Ectodermal cell (in vitro differentiated cells): ENCODE data around the gene BBX.
A peak's percentile ranks its signal among the peaks of the same experiment; 100 is the strongest.

Experiments used
- H3K27ac ChIP-seq: 2 replicates; pipeline ENCODE4 v1.7.0; 2013; ENCODE audit warnings: mild to moderate bottlenecking, low read depth, low read length; ENCODE audit not compliant: insufficient read depth, poor library complexity, severe bottlenecking
- H3K27me3 ChIP-seq: 2 replicates; pipeline ENCODE4 v1.7.0; 2013; ENCODE audit warnings: mild to moderate bottlenecking, low read length; ENCODE audit not compliant: insufficient read depth, control insufficient read depth, poor library complexity, severe bottlenecking
- H3K36me3 ChIP-seq: one replicate; pipeline ENCODE4 v1.7.0; 2013; ENCODE audit warnings: low read length; ENCODE audit not compliant: control insufficient read depth, insufficient read depth
- H3K4me1 ChIP-seq: one replicate; pipeline ENCODE4 v1.7.0; 2013; ENCODE audit warnings: low read length; ENCODE audit not compliant: control insufficient read depth, insufficient read depth
- H3K4me3 ChIP-seq: 2 replicates; pipeline ENCODE4 v1.7.0; 2013; ENCODE audit warnings: low read depth, low read length, control low read depth; ENCODE audit not compliant: insufficient read depth
- H3K9me3 ChIP-seq: 2 replicates; pipeline ENCODE4 v1.7.0; 2013; ENCODE audit warnings: mild to moderate bottlenecking, low read length, moderate library complexity; ENCODE audit not compliant: control insufficient read depth
- WGBS, 2 experiments: methylation state at CpG; one replicate each; pipeline ENCODE4 v1.1.7; 2013; ENCODE audit warnings: missing lambda C conversion rate in 2 of 2; 5-methylcytosine and 5-hydroxymethylcytosine counted together

The BBX gene

GRCh38 chr3:107514453-107514852 is 8.3 kb upstream of the BBX start:
- no peaks in the 10 kb centered on the region for H3K4me1 ChIP-seq
- H3K36me3 ChIP-seq = no peaks in the 10 kb centered on the region
- H3K27me3 ChIP-seq = no peaks in the 10 kb centered on the region
- no peak overlapping the region for H3K27ac ChIP-seq
- 88% methylated on average over 1 of the region's 1 CpG; no CpG with 5 or more reads in 1 of the 2 experiments for WGBS, 2 experiments
- H3K4me3 ChIP-seq = no peak overlapping the region
- no peaks in the 10 kb centered on the region for H3K9me3 ChIP-seq

DNA sequence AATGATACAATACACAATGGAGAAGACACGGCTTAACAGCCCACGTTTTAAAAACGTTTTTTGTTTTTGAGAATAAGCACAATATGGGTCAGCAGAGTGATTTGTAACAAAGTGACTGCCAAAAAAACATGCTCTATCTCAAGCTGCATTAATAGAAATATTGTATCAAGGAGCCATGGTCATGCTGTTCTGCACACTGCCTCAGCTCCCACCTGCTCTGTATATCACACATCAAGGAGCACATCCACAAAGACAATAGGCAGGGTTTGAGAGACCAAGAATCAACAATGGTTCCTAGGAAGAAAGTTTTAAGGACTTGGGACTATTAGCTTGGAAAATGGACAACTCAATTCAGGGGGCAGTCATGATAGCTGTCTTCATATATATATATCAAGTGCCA is 6.3 kb upstream of the BBX start:
- H3K36me3 ChIP-seq = no peaks in the 10 kb centered on the region
- H3K27me3 ChIP-seq = no peaks in the 10 kb centered on the region
- H3K4me3 ChIP-seq = no peak overlapping the region
- WGBS, 2 experiments = 86 to 89% methylated on average over 3 of the region's 3 CpGs
- no peak overlapping the region for H3K27ac ChIP-seq
- no peaks in the 10 kb centered on the region for H3K9me3 ChIP-seq
- H3K4me1 ChIP-seq = no peaks in the 10 kb centered on the region

DNA sequence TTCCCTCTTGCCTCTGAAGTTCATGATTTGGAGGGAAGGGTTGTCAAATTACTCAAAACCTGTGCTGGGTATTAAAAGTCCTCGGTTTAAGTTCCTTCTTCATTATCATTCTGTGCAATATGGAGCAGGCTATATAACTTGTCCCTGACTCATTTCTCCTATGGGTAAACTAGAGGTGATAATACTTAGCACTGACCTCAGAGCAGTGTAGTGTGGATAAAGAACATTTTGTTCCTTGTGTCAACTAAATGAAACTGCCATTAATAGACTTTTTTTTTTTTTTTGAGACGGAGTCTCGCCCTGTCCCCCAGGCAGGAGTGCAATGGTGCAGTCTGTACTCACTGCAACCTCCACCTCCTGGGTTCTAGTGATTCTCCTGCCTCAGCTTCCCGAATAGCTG is 2.2 kb upstream of the BBX start:
- 91 to 94% methylated on average over 4 of the region's 4 CpGs for WGBS, 2 experiments
- H3K4me3 ChIP-seq = no peak overlapping the region

DNA sequence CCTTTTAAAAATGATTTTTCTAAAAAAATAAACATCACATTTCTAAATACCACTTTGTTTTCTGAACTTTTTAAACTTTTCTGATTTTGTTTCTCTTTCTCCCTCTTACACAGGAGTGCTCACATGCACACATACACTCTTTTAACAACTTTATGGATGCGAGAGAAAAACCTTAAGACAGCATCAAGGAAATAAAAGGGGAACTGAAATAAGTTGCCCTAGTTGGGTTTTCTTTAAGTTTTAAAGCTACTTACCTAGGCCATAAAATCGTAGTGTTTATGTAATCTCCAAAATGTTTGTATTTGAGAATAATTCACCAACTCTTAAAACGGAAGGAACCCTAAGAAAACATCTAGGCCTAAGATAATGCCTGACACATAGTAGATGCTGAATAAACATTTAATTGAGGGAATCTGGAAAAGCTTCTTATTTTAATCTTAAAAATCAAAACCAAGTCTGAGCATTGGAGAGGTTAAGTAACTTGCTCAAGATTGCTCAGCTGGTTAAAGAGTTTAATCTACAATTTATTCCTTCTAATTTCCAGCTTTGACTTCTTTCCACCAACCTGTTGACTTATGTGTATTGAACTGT is 1.2 kb upstream of the BBX start:
- 89 to 94% methylated on average over 1 to 3 of the region's 3 CpGs for WGBS, 2 experiments
- Histone ChIP-seq H3K4me1 (peaks cover 6% of the 10 kb centered on the region), H3K9me3 (no peaks in the 10 kb centered on the region)

More for the DNA sequence above, 2.2 kb upstream of the BBX start:
- H3K27me3 ChIP-seq = no peaks in the 10 kb centered on the region
- H3K36me3 ChIP-seq = no peaks in the 10 kb centered on the region
- no peaks in the 10 kb centered on the region for H3K4me1 ChIP-seq
- H3K9me3 ChIP-seq = no peaks in the 10 kb centered on the region
- no peak overlapping the region for H3K27ac ChIP-seq

DNA sequence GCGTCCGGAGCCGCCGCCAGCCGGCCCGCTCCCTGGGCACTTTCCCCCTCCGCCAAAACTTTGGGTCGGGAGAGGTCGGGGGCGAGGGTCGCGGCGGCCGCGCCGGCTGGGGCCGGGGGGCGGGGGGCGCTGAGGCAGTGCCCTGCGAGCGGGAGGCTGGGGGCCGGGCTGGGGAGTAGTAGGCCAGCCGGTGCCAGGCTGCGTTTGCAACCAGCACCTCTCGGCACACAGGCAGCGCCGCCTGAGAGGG is 452 bp downstream of the BBX start:
- H3K27me3 ChIP-seq = no peaks in the 10 kb centered on the region
- H3K27ac ChIP-seq = peak overlapping the region; percentile 84
- no peaks in the 10 kb centered on the region for H3K9me3 ChIP-seq
- WGBS, 2 experiments = 0% methylated on average over 27 of the region's 27 CpGs
- peak overlapping the region; percentile 87 for H3K4me3 ChIP-seq
- H3K4me1 ChIP-seq = peaks cover 6% of the 10 kb centered on the region
- no peaks in the 10 kb centered on the region for H3K36me3 ChIP-seq

More for the DNA sequence above, 1.2 kb upstream of the BBX start:
- Histone ChIP-seq H3K4me3 (no peak overlapping the region), H3K27me3 (no peaks in the 10 kb centered on the region), H3K27ac (no peak overlapping the region), H3K36me3 (no peaks in the 10 kb centered on the region)

DNA sequence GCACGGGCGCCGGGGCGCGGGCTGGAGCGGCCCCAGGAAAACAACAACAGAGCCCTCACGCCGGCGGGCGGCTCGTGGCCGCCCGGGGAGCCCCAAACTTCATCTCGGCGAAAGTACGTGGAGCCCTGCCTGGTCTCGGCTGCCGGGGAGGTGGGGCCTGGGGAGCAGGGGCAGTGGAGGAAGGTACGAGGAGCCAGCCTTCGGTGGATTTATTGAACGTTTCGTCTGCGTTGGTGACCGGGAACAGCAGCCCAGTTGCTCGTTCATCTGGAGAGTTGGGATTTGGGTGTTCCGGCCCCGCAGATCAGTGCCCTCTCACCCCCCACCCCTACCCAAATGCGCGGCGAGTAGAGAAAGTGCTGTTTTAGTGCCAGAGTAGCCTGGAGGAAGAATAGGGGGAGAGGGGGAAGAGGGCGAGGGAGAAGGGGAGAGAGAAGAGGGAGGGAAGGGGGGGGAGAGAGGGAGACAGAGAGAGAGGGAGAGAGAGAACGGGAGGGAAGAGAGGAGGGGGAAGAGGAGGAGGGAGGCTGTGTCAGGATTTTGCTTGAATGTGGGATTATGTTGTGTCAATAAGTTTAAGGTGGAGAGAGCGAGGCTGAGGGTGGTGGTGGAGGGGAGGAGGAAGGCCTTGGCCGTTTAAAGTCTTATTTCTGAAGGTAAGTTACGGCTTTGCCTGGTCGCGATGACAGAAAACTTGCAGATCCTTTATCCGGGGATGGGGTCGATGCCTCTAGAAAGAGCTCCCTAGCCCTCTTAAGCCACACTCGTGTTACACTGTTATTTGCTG is 970 bp downstream of the BBX start:
- 0 to 1% methylated on average over 35 to 40 of the region's 40 CpGs for WGBS, 2 experiments
- Histone ChIP-seq H3K27me3 (no peaks in the 10 kb centered on the region), H3K27ac (peak overlapping the region; percentile 84), H3K36me3 (no peaks in the 10 kb centered on the region), H3K4me1 (peaks cover 6% of the 10 kb centered on the region), H3K9me3 (no peaks in the 10 kb centered on the region), H3K4me3 (peak overlapping the region; percentile 87)

- Histone ChIP-seq H3K4me3 (peak overlapping the region; percentile 87), H3K9me3 (no peaks in the 10 kb centered on the region), H3K27me3 (no peaks in the 10 kb centered on the region), H3K27ac (no peak overlapping the region), H3K36me3 (peaks cover 3% of the 10 kb centered on the region), H3K4me1 (peaks cover 6% of the 10 kb centered on the region)
- WGBS, 2 experiments = 1% methylated on average over 14 of the region's 18 CpGs
These were observed 1.6 kb downstream of the BBX start for GRCh38 chr3:107524326-107524840.

- peaks cover 4% of the 10 kb centered on the region for H3K36me3 ChIP-seq
These were observed 2.3 kb downstream of the BBX start for GRCh38 chr3:107524841-107525643.

GRCh38 chr3:107525644-107526305 is 3.0 kb downstream of the BBX start:
- peaks cover 4% of the 10 kb centered on the region for H3K36me3 ChIP-seq
- 2 to 5% methylated on average over 28 of the region's 28 CpGs for WGBS, 2 experiments
- no peak overlapping the region for H3K27ac ChIP-seq
- no peaks in the 10 kb centered on the region for H3K9me3 ChIP-seq
- H3K4me1 ChIP-seq = peaks cover 6% of the 10 kb centered on the region
- H3K27me3 ChIP-seq = no peaks in the 10 kb centered on the region
- H3K4me3 ChIP-seq = peak overlapping the region; percentile 87

More at GRCh38 chr3:107524841-107525643, 2.3 kb downstream of the BBX start:
- no peak overlapping the region for H3K27ac ChIP-seq
- no peaks in the 10 kb centered on the region for H3K27me3 ChIP-seq
- 0 to 1% methylated on average over 70 of the region's 70 CpGs for WGBS, 2 experiments
- peaks cover 6% of the 10 kb centered on the region for H3K4me1 ChIP-seq
- H3K4me3 ChIP-seq = peak overlapping the region; percentile 87
- no peaks in the 10 kb centered on the region for H3K9me3 ChIP-seq
